NCI-H446 treated with DMSO at 0.1 percent for 48 hours (cell line): ENCODE data around the gene OTUD4.
"Not testable (repeated sequence)": the region's sequence is repeated elsewhere in the genome, so short reads cannot be mapped to it uniquely, and the experiment has no call there.

ENCODE experiments used
- DNase-seq: peaks from one replicate; lab custom pipeline; 2025; lab: John Stamatoyannopoulos, UW

Gene OTUD4, protein sequence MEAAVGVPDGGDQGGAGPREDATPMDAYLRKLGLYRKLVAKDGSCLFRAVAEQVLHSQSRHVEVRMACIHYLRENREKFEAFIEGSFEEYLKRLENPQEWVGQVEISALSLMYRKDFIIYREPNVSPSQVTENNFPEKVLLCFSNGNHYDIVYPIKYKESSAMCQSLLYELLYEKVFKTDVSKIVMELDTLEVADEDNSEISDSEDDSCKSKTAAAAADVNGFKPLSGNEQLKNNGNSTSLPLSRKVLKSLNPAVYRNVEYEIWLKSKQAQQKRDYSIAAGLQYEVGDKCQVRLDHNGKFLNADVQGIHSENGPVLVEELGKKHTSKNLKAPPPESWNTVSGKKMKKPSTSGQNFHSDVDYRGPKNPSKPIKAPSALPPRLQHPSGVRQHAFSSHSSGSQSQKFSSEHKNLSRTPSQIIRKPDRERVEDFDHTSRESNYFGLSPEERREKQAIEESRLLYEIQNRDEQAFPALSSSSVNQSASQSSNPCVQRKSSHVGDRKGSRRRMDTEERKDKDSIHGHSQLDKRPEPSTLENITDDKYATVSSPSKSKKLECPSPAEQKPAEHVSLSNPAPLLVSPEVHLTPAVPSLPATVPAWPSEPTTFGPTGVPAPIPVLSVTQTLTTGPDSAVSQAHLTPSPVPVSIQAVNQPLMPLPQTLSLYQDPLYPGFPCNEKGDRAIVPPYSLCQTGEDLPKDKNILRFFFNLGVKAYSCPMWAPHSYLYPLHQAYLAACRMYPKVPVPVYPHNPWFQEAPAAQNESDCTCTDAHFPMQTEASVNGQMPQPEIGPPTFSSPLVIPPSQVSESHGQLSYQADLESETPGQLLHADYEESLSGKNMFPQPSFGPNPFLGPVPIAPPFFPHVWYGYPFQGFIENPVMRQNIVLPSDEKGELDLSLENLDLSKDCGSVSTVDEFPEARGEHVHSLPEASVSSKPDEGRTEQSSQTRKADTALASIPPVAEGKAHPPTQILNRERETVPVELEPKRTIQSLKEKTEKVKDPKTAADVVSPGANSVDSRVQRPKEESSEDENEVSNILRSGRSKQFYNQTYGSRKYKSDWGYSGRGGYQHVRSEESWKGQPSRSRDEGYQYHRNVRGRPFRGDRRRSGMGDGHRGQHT

DNA sequence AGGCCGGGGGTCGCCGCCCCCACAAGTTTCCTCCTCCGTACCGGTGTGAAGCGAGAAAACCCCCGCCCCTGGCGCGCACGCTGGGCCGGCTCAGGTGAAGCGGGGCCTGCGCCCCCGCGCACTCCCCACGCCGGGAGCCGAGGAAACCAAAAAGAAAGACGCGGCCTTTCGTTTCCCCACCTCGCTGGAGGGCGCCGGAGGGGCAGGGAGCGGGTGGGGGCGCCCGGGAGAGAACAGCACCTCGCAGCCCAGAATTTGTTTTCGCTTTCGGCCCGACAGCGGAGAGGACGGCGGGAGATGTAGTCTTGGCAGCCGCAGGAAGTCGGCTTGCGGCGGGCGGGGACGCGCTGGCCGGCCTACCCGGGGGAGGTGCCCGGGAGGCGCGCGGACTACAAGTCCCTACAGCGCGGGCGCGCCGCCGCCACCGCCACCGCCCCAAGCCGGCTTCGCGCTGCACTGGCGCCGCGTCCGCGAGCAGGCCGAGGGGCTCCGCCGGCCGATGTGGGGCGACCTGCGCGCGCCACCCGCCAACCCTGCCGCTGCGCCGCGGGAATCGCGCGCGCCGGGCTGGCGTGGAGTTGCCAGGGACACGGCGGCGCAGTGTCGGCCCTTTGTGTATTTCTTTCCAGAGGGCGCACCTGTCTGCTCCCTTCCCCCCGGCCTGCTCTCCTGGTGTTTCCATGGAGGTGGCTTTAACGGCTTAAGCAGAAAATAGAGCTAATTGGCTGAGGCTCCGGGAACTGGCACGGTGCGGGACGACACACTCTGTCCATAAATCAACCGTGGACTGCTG lies at the start of gene OTUD4:
OTUD4 (minus strand) TSS at position 292 of the 793 bp plus-strand sequence. CDS start 616 bp downstream, outside the sequence.
- DNase-seq = peak; percentile 86

DNA sequence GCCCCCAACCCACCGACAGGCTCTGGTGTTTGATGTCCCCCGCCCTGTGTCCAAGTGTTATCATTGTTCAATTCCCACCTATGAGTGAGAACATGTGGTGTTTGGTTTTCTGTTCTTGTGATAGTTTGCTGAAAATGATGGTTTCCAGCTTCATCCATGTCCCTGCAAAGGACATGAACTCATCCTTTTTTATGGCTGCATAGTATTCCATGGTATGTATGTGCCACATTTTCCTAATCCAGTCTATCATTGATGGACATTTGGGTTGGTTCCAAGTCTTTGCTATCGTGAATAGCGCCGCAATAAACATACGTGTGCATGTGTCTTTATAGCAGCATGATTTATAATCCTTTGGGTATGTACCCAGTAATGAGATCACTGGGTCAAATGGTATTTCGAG lies 42.8 kb upstream of the OTUD4 start:
- DNase-seq = not testable (repeated sequence)

DNA sequence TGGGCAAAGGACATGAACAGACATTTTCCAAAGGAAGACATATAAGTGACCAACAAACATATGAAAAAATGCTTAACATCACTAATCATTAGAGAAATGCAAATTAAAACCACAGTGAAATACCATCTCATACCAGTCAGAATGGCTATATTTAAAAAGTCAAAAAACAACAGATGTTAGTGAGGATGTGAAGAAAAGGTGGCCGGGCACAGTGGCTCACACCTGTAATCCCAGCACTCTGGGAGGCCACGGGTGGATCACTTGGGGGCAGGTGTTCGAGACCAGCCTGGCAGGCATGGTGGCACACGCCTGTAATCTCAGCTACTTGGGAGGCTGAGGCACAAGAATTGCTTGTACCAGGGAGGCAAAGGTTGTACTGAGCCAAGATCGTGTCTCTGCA lies 41.1 kb upstream of the OTUD4 start:
- DNase-seq = not testable (repeated sequence)

DNA sequence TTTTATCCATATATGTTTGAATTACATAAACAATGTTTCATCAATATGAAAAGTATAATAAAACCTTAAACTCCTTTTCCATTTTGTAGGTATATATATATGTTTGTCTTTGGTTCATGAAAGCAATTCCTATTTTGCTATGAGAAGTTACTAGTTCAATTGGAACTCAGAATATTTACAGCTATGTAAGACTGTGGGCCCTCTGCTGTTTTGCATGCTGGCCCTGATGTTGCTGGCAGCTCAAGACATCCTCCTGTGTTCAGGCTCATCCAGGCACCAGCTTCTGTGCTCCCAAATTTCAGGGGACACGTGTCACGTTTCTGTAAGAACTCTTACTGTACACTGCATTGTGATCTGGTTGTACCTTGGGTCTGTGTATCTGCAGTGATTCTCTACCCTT lies 38.7 kb upstream of the OTUD4 start:
- no peak for DNase-seq

DNA sequence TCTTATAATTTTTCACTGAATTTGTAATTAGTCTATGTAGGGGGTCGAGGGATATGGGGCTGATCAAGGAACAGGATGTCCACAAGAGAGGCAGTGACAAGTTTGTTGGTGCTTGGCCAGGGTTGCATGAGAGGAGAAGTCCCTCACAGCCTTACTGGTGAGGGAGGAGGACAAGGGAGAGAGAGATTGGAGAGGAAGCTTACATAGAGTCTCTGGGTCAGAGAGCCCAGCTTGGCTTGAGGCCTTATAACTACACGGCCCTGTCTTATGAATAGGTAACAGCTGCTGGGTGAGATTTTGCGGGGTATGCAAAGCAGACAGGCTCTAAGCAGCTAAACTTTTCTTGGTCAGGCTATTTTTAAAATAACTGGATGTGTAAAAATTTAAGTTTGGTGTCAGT lies 37.9 kb upstream of the OTUD4 start:
- no peak for DNase-seq

DNA sequence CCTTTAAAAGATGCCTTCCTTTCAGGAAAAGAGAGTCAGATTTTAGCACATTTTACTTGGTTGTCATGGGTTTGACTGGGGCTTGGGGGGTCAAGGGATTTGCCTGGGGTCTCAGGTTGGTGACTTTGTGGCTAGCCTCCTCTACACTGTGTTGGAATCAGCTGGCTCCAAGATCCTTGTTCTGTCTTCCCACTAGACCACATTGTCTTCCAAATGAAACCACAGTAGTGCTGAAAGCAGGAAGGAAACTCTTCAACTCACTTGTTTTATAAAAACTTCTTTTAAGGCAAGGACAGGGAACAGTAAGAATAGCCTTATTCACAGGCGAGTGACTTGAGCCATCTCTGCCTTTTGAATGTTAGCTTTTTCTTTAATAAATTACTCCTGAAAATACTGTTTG lies 37.0 kb upstream of the OTUD4 start:
- DNase-seq = no peak

DNA sequence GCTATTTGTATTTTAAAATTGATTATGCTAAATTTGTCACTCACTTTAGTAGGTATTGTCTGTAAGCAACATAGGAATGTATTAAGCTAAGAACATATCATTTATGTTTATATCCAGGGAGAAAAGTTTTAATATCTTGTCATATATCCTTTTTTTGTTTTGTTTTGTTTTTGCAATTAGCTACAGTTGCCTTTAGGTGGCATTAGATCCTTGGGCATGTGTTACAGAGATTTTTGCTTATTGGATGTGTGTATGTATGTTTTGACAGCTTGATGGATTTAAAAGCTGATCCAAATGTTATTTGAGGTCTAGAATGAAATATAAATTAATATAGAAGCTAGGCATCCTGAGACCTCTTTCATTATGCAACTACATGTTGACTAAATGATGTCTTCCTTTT lies 36.1 kb upstream of the OTUD4 start:
- peak; percentile 17 for DNase-seq

DNA sequence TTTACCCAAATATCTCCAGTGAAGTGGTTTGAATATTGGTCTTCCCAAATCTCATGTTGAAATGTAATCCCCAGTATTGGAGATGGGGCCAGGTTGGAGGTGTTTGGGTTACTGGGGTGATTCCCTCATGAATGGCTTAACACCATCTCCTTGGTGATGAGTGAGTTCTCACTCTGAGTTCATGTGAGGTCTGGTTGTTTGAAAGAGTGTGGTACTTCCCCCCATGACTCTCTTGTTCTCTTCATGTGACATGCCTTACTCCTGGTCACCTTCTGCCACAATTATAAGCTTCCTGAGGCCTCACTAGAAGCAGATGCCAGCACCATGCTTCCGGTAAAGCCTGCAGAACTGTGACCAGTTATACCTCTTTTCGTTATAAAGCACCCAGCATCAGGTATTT lies 32.9 kb upstream of the OTUD4 start:
- no peak for DNase-seq

DNA sequence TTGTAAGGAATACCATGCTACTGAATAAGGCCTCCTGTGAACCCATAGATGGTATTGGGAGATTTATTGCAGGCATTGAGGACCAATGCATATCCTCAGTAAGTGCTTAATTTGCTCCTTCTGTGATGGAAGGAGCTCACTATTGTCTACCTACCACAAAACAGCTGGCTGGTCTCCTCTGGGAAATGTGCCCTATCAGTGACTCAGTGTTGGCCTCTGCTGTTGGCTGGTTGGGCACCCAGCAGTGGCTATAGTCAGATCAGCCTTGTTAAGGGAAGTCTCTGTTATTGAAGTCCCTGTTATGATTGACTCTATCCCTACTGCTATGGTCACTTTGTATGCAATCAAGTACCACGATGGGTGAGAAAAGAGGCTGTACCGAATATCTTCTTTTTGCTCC lies 27.5 kb upstream of the OTUD4 start:
- no peak for DNase-seq

DNA sequence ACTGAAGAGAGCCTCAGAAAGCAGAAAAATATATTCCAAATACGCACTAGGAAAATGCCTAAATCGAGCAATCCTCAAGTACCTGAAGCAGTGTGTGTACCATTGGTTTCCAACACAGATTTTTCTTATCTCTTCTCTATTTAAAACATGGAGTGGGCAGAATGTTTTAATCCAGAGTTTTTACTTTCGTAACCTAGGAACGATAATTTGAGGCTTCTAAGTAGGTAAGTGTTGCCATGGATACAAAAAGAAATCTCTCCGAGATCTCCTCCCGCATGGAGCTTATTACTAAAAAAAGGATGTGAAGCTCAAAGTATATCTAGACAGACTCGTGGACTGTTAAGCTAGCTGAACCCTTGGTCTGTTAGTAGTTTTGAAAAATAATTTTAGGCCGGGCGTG lies 23.0 kb upstream of the OTUD4 start:
- DNase-seq = no peak

DNA sequence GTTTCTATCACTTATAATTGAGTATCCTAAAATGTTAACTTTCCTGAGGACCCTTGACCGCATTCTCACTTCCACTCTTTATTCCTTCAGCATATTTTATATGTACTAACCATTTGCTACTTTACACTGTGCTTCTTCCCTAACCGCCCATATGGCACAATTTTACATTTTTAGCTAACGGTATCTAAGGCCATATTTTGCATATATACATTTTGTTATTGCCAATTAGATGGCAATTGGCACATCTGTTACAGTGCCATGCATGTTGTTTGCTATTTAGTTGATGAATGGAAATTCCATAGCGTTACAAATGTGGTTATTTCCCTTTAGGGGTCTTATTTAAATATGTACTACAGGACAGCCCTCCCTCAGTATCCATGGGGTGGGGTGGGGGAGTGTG lies 20.0 kb upstream of the OTUD4 start:
- no peak for DNase-seq

DNA sequence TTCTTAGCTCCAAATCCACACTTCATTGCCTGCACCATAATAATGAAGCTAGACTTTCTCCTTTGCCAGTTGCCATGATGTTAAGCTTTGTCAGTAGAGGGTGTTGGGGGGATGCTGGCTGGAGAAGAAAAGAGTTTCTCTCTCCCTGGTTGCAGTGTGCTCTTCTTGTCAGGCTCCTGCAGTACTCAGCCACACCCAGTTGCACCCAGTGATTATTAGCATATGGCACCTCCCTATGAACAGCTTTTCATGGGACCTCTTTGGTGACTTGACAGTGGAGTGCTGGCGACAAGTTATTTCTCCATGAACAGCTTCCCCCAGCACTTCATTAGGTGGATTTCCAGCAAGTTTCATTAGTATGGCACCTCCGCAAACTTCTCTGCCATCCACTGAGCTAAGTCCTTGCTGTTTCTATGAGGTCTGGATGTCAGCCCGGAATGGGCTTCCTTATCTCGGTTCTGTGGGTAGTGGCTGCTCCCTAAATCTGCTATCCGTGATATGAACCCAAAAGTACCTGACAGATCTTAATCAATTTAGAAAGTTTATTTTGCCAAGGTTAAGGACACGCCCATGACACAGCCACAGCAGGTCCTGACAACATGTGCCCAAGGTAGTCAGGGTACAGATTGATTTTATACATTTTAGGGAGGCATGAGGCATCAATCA lies 18.8 kb upstream of the OTUD4 start:
- DNase-seq = no peak

DNA sequence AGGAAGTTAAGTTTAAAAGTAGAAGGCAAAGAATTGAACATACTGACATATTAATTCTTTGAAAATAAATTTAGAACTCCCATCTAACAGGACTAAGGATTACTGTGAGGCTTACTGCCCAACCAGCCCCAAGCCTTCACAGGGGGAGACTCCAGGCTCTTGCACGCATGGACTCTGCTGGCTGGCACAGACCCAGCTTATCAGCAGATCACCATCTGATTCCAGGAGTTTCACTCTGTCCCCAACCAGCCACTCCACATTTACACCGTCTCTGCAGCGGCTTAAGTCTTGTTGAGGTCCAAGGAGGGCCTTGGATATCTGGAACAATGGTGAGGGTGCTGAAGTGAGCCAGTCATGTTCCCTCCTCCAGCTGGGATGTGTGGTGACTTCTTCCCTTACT lies 16.4 kb upstream of the OTUD4 start:
- no peak for DNase-seq

DNA sequence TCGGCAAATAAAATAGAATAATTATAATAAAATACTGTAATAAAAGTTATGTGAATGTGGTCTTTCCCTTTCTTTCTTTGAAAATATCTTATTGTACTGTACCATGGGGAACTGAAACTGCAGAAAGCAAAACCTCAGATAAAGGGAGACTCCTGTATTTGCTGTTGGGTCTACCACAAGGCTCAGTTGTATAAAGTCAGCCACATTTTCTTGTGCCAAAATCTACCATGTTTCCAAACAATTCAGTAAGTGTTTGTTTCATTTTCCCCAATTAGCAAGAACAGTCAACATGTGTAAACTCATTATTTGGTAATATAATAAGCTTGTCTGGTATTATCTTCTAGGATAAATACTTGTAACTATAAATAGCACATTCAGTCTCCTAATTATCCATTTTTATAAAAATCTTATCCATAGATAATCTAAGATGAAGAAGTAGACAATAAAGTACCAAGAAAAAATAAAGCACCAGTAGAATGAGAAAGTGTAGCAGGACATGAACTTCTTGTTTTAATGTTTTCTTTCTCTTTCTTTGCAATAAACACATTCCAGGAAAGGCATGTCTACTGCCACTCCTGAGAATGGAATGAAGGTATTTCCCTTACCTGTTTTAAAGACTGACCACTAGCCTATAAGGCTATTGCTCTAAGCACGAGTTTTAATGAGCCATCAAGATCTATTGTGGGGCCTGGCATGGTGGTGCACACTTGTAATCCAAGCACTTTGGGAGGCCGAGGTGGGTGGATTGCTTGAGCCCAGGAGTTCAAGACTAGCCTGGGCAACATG lies 15.0 kb upstream of the OTUD4 start:
- DNase-seq = no peak

DNA sequence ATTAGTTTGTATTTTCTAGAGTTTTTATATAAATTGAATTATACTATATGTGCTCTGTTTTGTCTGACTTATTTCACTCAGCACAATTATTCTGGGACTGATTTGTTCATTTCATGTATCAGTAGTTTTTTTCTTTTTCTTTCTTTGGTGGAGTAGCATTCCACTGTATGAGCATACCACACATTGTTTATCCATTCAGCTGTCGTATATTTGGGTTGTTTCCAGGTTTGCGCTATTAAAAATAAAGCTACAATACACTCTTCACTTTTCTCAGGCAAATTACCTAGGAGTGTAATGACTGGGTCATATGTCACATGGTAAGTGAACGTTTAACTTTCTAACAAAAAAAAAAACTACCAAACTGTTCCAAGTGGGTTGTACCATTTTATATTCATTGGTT lies 9.6 kb upstream of the OTUD4 start:
- DNase-seq = no peak

DNA sequence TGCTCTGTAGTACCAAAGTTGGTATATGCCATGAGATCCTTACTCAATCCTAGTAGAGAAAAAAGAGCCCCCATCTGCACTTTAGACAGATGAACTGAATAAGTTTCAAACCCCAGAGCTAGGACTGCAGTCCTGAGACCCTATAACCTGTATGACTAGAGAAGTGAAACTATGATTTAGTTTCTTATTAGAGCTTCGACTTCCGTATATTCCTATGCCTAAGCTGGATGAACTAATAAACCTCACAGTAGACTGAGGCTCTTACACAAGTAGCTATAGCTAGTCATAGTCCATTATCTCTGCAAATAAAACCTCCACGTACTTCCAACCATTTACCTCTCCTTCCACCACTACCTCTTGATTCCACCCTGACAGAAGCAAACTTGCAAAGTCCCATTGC lies 6.3 kb upstream of the OTUD4 start:
- no peak for DNase-seq

DNA sequence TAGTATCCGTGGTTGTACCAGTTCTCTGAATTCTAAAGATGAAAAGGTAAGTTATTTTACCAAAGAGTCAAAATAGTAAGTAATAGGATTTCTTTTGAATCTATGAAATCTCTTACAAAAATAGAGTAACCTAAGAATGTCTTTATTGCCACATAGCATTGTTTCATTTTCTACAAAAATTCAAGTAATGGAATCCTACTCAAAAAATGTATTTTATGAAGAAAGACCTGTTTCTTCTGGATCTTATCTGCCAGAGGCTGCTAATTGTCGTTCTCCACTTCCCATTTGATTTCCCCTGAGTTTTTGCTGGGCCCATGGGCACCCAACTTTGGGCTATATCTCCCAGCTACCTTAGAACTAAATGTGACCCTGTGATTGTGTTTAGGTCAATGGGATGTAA lies 3.2 kb upstream of the OTUD4 start:
- DNase-seq = no peak

DNA sequence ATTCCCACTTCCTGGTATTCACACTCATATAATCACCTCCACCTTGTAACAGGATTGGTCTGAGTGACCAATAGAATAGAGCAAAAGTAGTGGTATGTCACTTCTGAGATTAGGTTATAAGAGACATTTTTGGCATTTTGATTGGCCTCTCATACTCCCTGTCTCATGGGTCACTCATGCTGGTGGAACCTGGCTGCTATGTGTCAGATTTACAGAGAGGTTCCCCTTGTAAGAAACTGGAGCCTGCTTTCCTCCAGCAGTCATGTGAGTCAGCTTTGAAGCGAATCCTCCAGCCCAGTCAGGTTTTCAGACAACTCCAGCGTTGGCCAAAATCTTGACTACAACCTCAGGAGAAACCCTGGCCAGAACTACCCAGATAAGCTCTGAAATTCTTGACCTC lies 2.6 kb upstream of the OTUD4 start:
- DNase-seq = no peak

DNA sequence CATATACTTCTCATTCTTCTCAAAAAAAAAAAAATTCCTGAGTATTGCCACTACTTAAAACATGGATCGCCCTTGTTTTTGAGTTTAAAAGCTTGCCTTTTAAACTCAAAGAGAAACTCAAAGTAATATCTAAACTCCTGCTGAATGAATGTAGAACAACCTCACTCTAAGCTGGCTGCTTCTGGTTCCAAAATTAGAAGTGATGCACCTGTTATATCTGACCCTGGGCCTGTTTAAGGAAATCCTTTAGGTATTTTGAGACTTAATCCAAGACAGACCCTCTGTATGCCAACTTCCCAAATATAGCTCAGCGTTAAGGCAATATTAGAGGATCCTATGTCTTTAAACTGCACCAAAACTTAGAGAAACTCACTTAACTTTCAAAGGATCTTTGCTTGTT lies 1.8 kb upstream of the OTUD4 start:
- DNase-seq = no peak

DNA sequence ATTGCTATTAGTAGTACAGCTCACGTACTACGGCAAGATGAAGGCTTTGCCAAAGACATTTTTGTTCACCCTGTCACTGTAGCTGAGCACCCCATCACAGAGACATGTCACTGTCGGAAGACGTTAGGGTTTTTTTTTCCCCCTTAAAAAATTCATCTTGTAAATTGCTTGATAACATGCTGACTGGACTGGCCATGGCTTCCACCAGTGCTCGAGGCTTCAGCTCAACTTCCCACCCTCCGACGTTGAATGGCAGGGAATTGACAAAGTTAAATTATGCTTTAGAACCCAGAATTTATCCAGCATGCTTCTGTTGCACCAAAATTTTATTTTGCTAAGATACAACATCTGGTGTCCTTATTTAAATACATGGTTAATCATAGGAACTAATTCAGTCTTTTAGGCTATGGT lies 707 bp upstream of the OTUD4 start:
- no peak for DNase-seq

DNA sequence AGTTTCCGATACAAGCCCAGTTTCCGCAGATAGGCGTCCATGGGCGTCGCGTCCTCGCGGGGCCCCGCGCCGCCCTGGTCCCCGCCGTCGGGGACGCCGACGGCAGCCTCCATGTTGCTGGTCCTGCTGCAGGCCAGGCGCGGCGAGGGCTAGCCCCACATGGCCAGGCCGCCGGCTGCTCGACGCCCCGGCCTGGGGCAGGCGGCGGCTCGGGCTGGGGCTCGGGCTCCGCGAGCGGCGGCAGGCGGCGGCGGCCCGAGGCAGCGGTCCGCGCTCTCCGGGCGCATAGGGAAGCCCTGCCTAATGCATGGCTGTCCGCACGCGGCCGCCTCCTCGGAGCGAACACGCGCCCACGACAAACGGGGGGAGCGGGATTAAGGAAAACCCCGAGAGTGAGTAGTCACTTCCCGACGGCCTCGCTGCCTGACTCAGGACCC lies 510 bp downstream of the OTUD4 start:
- not testable (repeated sequence) for DNase-seq
